PC-9 (cell line): ENCODE data around the gene FXYD3. TPM values are rescaled to one million over a fixed set of nuclear protein-coding genes. Genes with fewer than 3 reads are reported as not detected.

Source experiments
- BruUV-seq: library from RNA; stranded (reverse); fragments of 400-500 nt; replicated peaks from 2 replicates; lab custom pipeline; 2021; lab: Mats Ljungman, UMichigan
- CTCF ChIA-PET: fragments of 300-600 bp; sonication (Branson Sonifier 250); formaldehyde crosslinking; loops from one replicate; lab custom pipeline; 2022; ENCODE audit warnings: antibody characterized with exemption; lab: Charles Lee
- POLR2A ChIA-PET: fragments of 300-600 bp; sonication (Branson Sonifier 250); formaldehyde crosslinking; loops from one replicate; lab custom pipeline; 2022; ENCODE audit warnings: antibody characterized with exemption; ENCODE audit not compliant: unreplicated experiment; lab: Charles Lee
- DNase-seq, 2 experiments: peaks; one replicate each; pipeline versions ENCODE4 v3.0.0 to v3.0.0-alpha.2; 2015 to 2022; ENCODE audit warnings: mixed read lengths in 1 of 2
- H2AFZ ChIP-seq: fragments of 200-600 bp; sonication (generic); 2 replicates; pipeline ENCODE4 v1.8.1; 2017; ENCODE audit warnings: antibody characterized with exemption
- H3F3A ChIP-seq: fragments of 200-600 bp; sonication (generic); 2 replicates; pipeline ENCODE4 v1.8.1; 2017; ENCODE audit warnings: antibody characterized with exemption, mild to moderate bottlenecking, low read depth; ENCODE audit not compliant: insufficient read depth
- H3K27ac ChIP-seq: fragments of 200-600 bp; sonication (generic); 2 replicates; pipeline ENCODE4 v1.6.1; 2016; ENCODE audit warnings: mixed run types
- H3K27me3 ChIP-seq: fragments of 200-600 bp; sonication (generic); 2 replicates; pipeline ENCODE4 v1.6.1; 2016; ENCODE audit warnings: low read depth, mixed run types; ENCODE audit not compliant: insufficient read depth
- H3K36me3 ChIP-seq: fragments of 200-600 bp; sonication (generic); 2 replicates; pipeline ENCODE4 v1.6.1; 2016; ENCODE audit warnings: low read depth, mixed run types
- H3K4me1 ChIP-seq: fragments of 200-600 bp; sonication (generic); replicated peaks from 2 replicates; pipeline ENCODE4 v1.6.1; 2016; ENCODE audit warnings: mixed run types; ENCODE audit not compliant: insufficient read depth
- H3K4me2 ChIP-seq: fragments of 200-600 bp; sonication (generic); 2 replicates; pipeline ENCODE4 v1.6.1; 2017; ENCODE audit warnings: mixed run types
- H3K4me3 ChIP-seq: fragments of 200-600 bp; sonication (generic); 2 replicates; pipeline ENCODE4 v1.6.1; 2016; ENCODE audit warnings: mixed run types
- H3K79me2 ChIP-seq: fragments of 200-600 bp; sonication (generic); 2 replicates; pipeline ENCODE4 v1.6.1; 2017; ENCODE audit warnings: low read depth, mixed run types
- H3K9me2 ChIP-seq: fragments of 200-600 bp; sonication (generic); 2 replicates; pipeline ENCODE4 v1.8.1; 2017; ENCODE audit warnings: mild to moderate bottlenecking; ENCODE audit not compliant: insufficient read depth
- H3K9me3 ChIP-seq: fragments of 200-600 bp; sonication (generic); 2 replicates; pipeline ENCODE4 v1.8.1; 2016; ENCODE audit warnings: low read depth; ENCODE audit not compliant: insufficient read depth
- H4K20me1 ChIP-seq: fragments of 200-600 bp; sonication (generic); 2 replicates; pipeline ENCODE4 v1.8.1; 2017; ENCODE audit not compliant: insufficient read depth
- CTCF ChIP-seq: fragments of 200-600 bp; sonication (generic); conservative IDR thresholded peaks from 2 replicates; pipeline ENCODE4 v1.6.1; 2017; ENCODE audit warnings: mixed run types, antibody characterized with exemption, mild to moderate bottlenecking, moderate library complexity
- EZH2 ChIP-seq: fragments of 200-600 bp; sonication (generic); IDR thresholded peaks from 2 replicates; pipeline ENCODE4 v1.8.0; 2017; ENCODE audit warnings: antibody characterized with exemption, low read depth
- intact Hi-C: fragments of 100-400 bp; cut with micrococcal nuclease; formaldehyde crosslinking; loops from one replicate; pipeline ENCODE4 v1.10.0; 2022; ENCODE audit not compliant: unreplicated experiment
- total RNA-seq: library from RNA; stranded (reverse); gene quantifications from 2 replicates; pipeline ENCODE4 v1.2.3, GENCODE V29; 2021

FXYD3 gene
- total RNA-seq, 1 experiment from 2014 or later: 287 TPM

GRCh38 chr19:35117799-35118198, 2.2 kb downstream of the FXYD3 start:
- Histone ChIP-seq H3K4me2 (peak overlapping the region; percentile 99), H3K4me3 (peak overlapping the region; percentile 89), H3K79me2 (peaks cover 51% of the 10 kb centered on the region), H2AFZ (no peak overlapping the region), H3K9me3 (no peaks in the 10 kb centered on the region), H4K20me1 (no peaks in the 10 kb centered on the region), H3K4me1 (peaks cover 79% of the 10 kb centered on the region), H3F3A (peaks cover 69% of the 10 kb centered on the region), H3K9me2 (no peaks in the 10 kb centered on the region), H3K27ac (peak overlapping the region; percentile 90), H3K36me3 (peaks cover 4% of the 10 kb centered on the region; the same call in 1 of the 2 replicates), H3K27me3 (no peaks in the 10 kb centered on the region)
- intact Hi-C loops: loop anchor here (10.0 kb wide), 1 partner anchor 143 kb away; no protein-coding TSS in a partner anchor
- BruUV-seq: no TSS peak
- POLR2A ChIA-PET: no interaction called here
- no peak for DNase-seq
- CTCF ChIA-PET: interaction anchor here (0.6 kb wide), 2 partner anchors 18 to 122 kb away, joined by 3 to 4 read pairs; no protein-coding TSS in a partner anchor
- TF ChIP-seq CTCF: no peak
- no peak for TF ChIP-seq EZH2

- no TSS peak for BruUV-seq
- Histone ChIP-seq H3K4me3 (peak overlapping the region; percentile 89; the same call in 1 of the 2 replicates), H3K36me3 (peaks cover 4% of the 10 kb centered on the region; the same call in 1 of the 2 replicates), H3K79me2 (peaks cover 51% of the 10 kb centered on the region), H3K27me3 (no peaks in the 10 kb centered on the region), H4K20me1 (no peaks in the 10 kb centered on the region), H3F3A (peaks cover 76% of the 10 kb centered on the region), H3K9me3 (no peaks in the 10 kb centered on the region), H3K4me2 (peak overlapping the region; percentile 99), H3K4me1 (peaks cover 86% of the 10 kb centered on the region), H3K27ac (peak overlapping the region; percentile 90), H3K9me2 (no peaks in the 10 kb centered on the region), H2AFZ (no peak overlapping the region)
- DNase-seq: peak; percentile 71 to 82
- TF ChIP-seq EZH2 (no peak), CTCF (no peak)
- intact Hi-C loops: loop anchor here (10.0 kb wide), 1 partner anchor 144 kb away; no protein-coding TSS in a partner anchor
- ChIA-PET CTCF (interaction anchor here (0.6 kb wide), 2 partner anchors 17 to 123 kb away, joined by 3 to 4 read pairs; no protein-coding TSS in a partner anchor), POLR2A (no interaction called here)
Measured at GRCh38 chr19:35118268-35119020, 2.8 kb downstream of the FXYD3 start.

- Histone ChIP-seq H3K4me3 (no peak overlapping the region; the same call in 1 of the 2 replicates), H3K4me2 (peak overlapping the region; percentile 99)
- CTCF ChIA-PET: no interaction called here
Measured at GRCh38 chr19:35119091-35119490, 3.5 kb downstream of the FXYD3 start.

More at GRCh38 chr19:35119091-35119490, 3.5 kb downstream of the FXYD3 start:
- H3K9me3 ChIP-seq: no peaks in the 10 kb centered on the region
- peaks cover 79% of the 10 kb centered on the region for H3F3A ChIP-seq
- H2AFZ ChIP-seq: no peak overlapping the region
- peaks cover 89% of the 10 kb centered on the region for H3K4me1 ChIP-seq
- POLR2A ChIA-PET: no interaction called here
- peaks cover 51% of the 10 kb centered on the region for H3K79me2 ChIP-seq
- peaks cover 4% of the 10 kb centered on the region; the same call in 1 of the 2 replicates for H3K36me3 ChIP-seq
- H4K20me1 ChIP-seq: no peaks in the 10 kb centered on the region
- TF ChIP-seq EZH2: no peak
- TF ChIP-seq CTCF: no peak
- BruUV-seq: no TSS peak
- peak overlapping the region; percentile 90 for H3K27ac ChIP-seq
- no peaks in the 10 kb centered on the region for H3K27me3 ChIP-seq
- intact Hi-C loops: loop anchor here (10.0 kb wide), 1 partner anchor 144 kb away; no protein-coding TSS in a partner anchor
- no peak for DNase-seq
- H3K9me2 ChIP-seq: no peaks in the 10 kb centered on the region
